ENCODE measurements around the gene FAM76B. TPM values are rescaled to one million over a fixed set of nuclear protein-coding genes. Genes with fewer than 3 reads are reported as not detected.

FAM76B gene
- total and polyA plus RNA-seq, 2 donors (not counting 1 experiment from before 2014, with no cell fraction given) = 36.5 to 80.9 TPM

GRCh38 chr11:95790933-95791708, 1.5 kb upstream of the FAM76B start:
- peak overlapping the region; percentile 92 for H3K4me2 ChIP-seq (replicated peaks; ENCODE audit: low read depth, low read length, poor library complexity, severe bottlenecking)
- H3K79me2 ChIP-seq (ENCODE audit: control insufficient read depth, insufficient read depth, low read length) = peaks cover 80% of the 10 kb centered on the region
- H3K9me3 ChIP-seq (ENCODE audit: control extremely low read depth in 1 of 3, control insufficient read depth in 2 of 3, insufficient read depth in 1 of 3, low read length in 2 of 3) = no peaks in the 10 kb centered on the region
- WGBS (ENCODE audit: insufficient coverage) = 7% methylated on average over 22 of the region's 29 CpGs
- CTCF ChIA-PET = interaction anchor here (0.8 to 1.4 kb wide), 7 partner anchors 45 to 724 kb away, joined by 3 to 6 read pairs (median 4); partner anchors contain the start of genes MAML2 and SRSF8
- TF ChIP-seq CTCF (IDR thresholded peaks at IDR 0.05) (no peak), EZH2 (IDR thresholded peaks at IDR 0.05; ENCODE audit: borderline replicate concordance, insufficient read depth, low read depth, low read length, poor library complexity, severe bottlenecking) (no peak)
- DNase-seq (no peak), ATAC-seq (ENCODE audit: low read depth) (no peak)
- peak overlapping the region; percentile 96 for H2AFZ ChIP-seq (ENCODE audit: insufficient read depth, low read depth, low read length, poor library complexity, severe bottlenecking)
- peaks cover 2 to 3% of the 10 kb centered on the region in 2 experiments for H3K36me3 ChIP-seq (replicated peaks in 1 of 2; ENCODE audit: control extremely low read depth in 1 of 2, control insufficient read depth in 1 of 2, extremely low read depth in 1 of 2, insufficient read depth in 2 of 2, low read length in 1 of 2)
- H3K4me3 ChIP-seq (ENCODE audit: control extremely low read depth in 1 of 5, extremely low read depth in 1 of 5, insufficient read depth in 1 of 5, low read depth in 2 of 5, low read length in 4 of 5) = peak overlapping the region; percentile 73 to 99 (median 96)
- no peaks in the 10 kb centered on the region for H3K9me3 Mint-ChIP-seq (ENCODE audit: insufficient read depth)
- H3K4me3 Mint-ChIP-seq = peak overlapping the region; percentile 97
- peaks cover 20% of the 10 kb centered on the region in 2 donors for H3K4me1 ChIP-seq (ENCODE audit: control insufficient read depth in 2 of 2, insufficient read depth in 2 of 2, low read length in 2 of 2)
- H3K27ac Mint-ChIP-seq = peak overlapping the region; percentile 99
- no peaks in the 10 kb centered on the region for H3K27me3 ChIP-seq (replicated peaks in 1 of 4; ENCODE audit: control extremely low read depth in 1 of 4, control insufficient read depth in 3 of 4, insufficient read depth in 4 of 4, low read length in 3 of 4)
- no peaks in the 10 kb centered on the region for H3K27me3 Mint-ChIP-seq
- H4K20me1 ChIP-seq (ENCODE audit: control insufficient read depth, insufficient read depth, low read length, poor library complexity, severe bottlenecking) = peaks cover 4% of the 10 kb centered on the region
- peaks cover 48% of the 10 kb centered on the region for H3K4me1 Mint-ChIP-seq
- POLR2A ChIA-PET = interaction anchor here (1.2 to 3.2 kb wide), 5 partner anchors 10 to 723 kb away, joined by 3 to 21 read pairs (median 6); partner anchors contain the start of genes ENDOD1 and SRSF8
- peak overlapping the region; percentile 99 for H3K9ac ChIP-seq (ENCODE audit: low read length)
- intact Hi-C loops (cut with micrococcal nuclease) = loop anchor here (1.0 to 5.0 kb wide), 4 partner anchors 11 to 723 kb away; partner anchors contain the start of genes CCDC82 and MAML2
- H3K27ac ChIP-seq (ENCODE audit: low read length in 2 of 2) = peak overlapping the region; percentile 98 to 100

Measured in B cell (primary cell).